Suppressor macrophage treated with lipopolysaccharide for 1 hour (primary cell): Measurements from ENCODE around the gene ADAMTS2.

Source experiments
- DNase-seq, 3 donors: peaks; one replicate each; pipeline ENCODE4 v3.0.0-alpha.2; 2020 to 2022

Gene ADAMTS2

GRCh38 chr5:179343719-179344430, 1.4 kb downstream of the ADAMTS2 start:
- DNase-seq: peak; percentile 22 to 70 (median 29)

GRCh38 chr5:179343021-179343718, 2.1 kb downstream of the ADAMTS2 start:
- DNase-seq: no peak

- DNase-seq: no peak
Observed at GRCh38 chr5:179342577-179342976, 2.7 kb downstream of the ADAMTS2 start.

GRCh38 chr5:179340465-179340864, 4.8 kb downstream of the ADAMTS2 start:
- no peak for DNase-seq

- DNase-seq: no peak
Observed at GRCh38 chr5:179339996-179340395, 5.3 kb downstream of the ADAMTS2 start.

- DNase-seq: no peak
Observed at GRCh38 chr5:179339081-179339480, 6.2 kb downstream of the ADAMTS2 start.

- no peak for DNase-seq
Observed at GRCh38 chr5:179337796-179338676, 7.2 kb downstream of the ADAMTS2 start.

GRCh38 chr5:179336871-179337795, 8.1 kb downstream of the ADAMTS2 start:
- no peak for DNase-seq

GRCh38 chr5:179336126-179336870, 9.0 kb downstream of the ADAMTS2 start:
- no peak for DNase-seq

GRCh38 chr5:179333796-179334761, 11.2 kb downstream of the ADAMTS2 start:
- DNase-seq: no peak

- DNase-seq: no peak
Observed at GRCh38 chr5:179332741-179333290, 12.4 kb downstream of the ADAMTS2 start.

- DNase-seq: no peak
Observed at GRCh38 chr5:179331591-179332375, 13.5 kb downstream of the ADAMTS2 start.

- no peak for DNase-seq
Observed at GRCh38 chr5:179330186-179330900, 14.9 kb downstream of the ADAMTS2 start.

- DNase-seq: no peak
Observed at GRCh38 chr5:179328291-179328690, 17.0 kb downstream of the ADAMTS2 start.

GRCh38 chr5:179327021-179327735, 18.1 kb downstream of the ADAMTS2 start:
- no peak for DNase-seq

GRCh38 chr5:179326122-179326927, 18.9 kb downstream of the ADAMTS2 start:
- DNase-seq: no peak
